GM21515 (cell line): ENCODE measurements around the gene FBF1.
A peak's percentile ranks its signal among the peaks of the same experiment; 100 is the strongest.

Experiments
- ATAC-seq: cut with Tn5 transposase; IDR thresholded peaks from one replicate; pipeline ENCODE4 v1.9.1; 2021; ENCODE audit not compliant: unreplicated experiment

The FBF1 gene

DNA sequence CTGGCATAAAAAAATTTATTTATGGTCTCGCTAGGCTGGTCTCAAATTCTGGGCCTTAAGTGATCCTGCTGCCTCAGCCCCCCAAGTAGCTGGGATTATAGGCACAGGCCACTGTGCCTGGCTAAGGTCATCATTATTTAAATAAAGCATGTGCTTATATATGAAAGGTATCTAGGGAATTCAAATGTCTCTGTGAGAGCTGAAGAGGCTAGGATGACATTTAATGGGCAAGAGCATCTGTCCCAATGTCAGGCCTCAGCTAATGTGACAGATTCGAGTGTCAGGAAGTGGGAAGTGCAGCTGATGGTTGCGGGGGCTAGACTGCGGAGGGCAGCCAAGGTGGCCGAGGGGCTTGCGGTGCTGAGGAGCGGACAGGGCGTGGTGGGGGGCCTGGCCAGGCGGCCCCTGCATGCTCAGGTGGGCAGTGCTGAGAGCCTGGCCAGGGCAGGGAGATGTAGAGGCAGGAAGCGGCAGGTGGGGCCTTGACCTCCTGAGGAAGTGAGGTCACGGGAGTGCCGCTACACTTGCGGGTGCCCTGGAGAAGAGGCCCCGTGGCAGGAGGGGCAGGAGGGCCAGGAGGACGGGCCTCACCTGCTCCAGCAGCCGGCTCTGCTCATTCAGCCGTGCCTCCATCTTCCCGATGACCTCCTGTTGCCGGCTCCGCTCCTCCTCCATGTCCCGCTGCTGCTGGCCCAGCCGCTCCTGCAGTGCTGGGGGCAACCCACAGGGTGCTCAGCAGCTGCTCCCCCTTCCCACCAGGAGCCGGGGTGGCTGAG is 23.5 kb downstream of the FBF1 start:
- ATAC-seq, result no peak

DNA sequence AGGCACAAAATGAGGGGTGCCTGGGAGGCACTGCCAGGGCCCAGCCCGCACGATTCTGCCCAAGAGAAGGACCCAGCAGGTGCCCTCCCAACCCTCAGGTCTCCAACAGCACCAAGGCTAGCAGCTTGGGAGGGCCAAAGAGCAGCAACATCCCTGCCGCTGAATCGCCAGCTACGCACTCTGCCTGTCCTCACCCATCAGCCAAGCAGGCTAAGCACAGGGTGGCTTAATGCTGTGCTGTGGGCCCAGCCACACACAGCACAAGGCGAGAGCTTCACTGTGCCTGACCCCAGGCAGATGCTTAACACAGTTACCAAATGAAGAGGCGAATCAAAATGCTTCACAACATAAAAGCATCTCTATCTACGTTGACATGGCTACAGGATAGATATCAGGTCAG is 25.6 kb downstream of the FBF1 start:
- no peak for ATAC-seq

DNA sequence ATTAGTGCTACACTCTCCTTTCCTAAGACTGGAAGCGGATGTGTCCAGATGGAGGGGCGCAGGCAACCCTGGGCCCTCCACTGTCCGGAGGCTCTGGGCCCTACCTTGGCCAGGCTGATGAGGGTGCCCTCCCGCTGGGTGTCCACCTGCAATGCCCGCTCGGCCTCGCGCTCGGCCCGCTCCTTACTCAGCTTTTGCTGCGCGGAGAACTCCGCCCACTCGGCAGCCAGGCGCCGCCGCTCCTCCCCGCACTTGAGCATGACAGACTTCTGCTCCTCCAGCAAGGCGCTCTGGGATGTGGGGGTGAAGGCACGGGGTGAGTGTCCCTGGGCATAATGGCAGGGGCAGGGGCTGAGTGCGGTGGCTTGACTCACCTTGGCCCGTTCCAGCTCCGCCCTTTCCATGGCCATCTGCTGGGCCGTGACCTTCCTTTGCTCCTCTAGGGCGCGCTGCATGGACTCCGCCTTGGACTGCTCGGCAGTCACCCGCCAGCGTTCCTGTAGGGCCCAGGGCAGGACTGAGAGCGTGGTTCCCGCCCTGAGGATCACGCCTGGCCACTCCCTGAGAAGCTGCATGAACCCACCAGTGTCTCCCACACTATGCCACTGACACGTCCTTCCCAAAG is 26.1 kb downstream of the FBF1 start:
- ATAC-seq, result no peak

DNA sequence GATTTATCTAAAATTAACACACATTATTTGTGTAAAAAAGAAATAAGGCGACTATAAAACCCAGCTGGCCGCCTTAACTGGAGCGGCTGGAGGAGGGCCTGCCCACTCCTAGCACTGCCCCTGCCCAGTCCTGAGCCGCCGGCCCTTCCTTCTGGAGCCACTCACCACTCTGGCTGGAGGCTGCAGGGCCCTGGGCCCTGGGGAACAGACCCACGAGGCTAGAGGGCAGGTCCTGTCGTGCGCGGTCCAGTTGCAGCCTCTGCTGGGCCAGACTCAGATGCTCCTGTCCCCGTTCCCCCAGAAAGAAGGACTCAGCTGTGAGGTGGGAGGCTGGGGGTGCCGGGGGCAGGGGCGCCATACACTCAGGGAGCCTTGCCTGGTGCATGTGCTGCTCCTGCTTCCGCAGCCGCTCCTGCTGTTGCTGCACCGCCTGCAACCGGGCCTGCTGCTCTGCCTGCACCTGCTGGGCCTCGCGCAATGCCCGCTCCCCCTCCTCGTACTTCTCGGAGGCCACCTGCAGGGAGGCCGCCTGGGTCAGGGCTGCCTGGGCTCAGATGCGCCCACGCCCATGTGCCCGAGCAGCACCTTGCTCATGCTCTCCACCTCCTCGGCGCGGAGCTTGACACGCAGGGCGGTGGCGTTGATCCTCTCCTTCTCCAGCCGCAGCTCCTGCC is 27.2 kb downstream of the FBF1 start:
- no peak for ATAC-seq

DNA sequence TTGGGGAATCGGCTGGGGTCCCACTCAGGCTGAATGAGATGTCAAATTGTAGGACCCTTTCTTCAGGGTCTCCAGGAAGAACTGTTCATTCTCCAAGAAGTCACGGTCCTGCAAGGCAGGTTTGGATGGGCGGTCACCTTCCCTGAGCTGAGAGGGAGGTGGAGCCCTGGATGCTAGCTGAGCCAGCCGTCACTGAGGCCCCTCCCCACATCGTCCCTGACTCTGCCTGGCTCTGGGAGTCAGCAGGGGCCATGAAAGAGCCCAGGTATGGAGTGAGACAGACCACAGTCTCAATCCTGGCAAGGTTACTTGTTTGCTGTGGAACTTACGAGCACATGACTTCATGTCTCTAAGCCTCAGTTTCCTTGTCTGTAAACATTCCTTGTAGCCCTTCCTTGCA is 30.1 kb downstream of the FBF1 start:
- ATAC-seq, result no peak

DNA sequence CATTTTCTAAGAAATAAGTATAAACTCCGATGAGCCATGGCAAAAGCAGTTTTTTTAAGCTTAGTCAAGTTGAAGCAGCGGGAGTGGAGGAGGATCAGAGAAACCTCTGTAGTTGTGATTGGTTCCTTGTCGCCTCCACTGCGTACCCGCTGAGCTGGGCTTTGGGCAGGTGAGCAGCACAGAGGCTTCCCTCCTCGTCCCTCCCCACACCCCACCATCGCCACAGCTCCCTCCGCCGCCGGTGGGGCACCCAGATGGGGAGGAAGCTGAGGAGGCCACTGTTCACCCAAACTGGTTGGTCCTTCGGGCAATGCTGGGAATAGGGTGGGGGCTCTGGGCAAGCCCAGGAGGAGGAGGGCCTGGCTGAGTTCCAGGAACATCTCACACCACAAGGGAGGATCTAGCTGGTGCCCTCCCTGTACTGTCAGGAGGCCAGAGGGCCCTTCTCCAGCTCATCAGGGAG is 31.0 kb downstream of the FBF1 start:
- ATAC-seq, result no peak

DNA sequence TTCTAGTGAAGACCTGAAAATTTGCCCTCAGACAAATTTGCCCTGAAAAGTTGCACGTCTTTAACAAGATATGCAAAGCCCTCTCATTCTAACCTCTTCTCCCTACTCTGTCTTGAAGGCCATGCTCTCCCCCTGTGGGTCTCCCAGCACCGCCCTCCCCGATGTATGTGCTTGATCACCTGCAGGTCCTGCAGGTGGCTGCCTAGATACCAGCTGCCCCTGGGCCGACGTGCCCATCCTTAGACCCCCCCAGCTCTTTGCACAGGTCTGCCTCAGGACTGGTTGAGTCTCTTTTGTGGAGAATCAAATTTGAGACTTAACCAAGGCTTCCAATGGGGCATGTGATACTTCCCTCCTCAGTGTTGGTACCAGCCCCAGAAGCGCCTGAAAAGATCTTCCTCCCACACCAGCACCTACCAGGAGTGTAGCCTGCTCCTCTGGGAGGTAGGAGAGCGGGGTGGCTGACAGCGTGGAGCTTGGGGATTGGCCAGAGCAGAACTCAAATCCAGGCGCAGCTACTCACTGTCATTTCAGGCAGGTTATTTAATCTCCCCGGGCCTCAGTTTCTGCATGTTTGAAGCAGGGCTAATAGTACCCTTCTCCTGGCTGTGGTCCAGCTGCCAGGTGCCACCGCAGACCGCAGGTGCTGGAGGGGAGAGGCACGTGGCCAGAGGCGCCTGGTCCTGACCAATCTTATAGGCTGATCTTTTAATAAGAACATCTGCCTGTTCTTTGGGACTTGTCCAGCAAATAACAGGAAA is 31.6 kb downstream of the FBF1 start:
- ATAC-seq, result no peak

DNA sequence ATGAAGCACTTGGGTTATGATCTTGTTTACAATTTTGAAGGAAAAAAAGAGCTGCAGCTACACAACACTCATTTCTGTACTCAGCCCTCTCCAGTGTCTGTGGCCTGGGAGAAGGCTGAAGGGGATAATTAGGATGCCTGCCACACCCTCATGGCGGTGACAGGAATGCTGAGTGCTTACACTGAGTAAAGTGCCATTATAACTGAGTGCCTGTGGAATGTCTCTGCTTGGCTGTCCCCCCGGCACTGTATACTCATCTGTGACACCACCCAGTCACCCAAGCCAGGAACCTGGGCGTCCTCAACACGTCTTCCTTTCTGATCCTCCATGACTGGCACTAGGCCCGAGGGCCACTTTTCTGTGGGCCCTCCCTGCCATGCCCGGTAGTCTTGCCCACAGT is 32.6 kb downstream of the FBF1 start:
- no peak for ATAC-seq

DNA sequence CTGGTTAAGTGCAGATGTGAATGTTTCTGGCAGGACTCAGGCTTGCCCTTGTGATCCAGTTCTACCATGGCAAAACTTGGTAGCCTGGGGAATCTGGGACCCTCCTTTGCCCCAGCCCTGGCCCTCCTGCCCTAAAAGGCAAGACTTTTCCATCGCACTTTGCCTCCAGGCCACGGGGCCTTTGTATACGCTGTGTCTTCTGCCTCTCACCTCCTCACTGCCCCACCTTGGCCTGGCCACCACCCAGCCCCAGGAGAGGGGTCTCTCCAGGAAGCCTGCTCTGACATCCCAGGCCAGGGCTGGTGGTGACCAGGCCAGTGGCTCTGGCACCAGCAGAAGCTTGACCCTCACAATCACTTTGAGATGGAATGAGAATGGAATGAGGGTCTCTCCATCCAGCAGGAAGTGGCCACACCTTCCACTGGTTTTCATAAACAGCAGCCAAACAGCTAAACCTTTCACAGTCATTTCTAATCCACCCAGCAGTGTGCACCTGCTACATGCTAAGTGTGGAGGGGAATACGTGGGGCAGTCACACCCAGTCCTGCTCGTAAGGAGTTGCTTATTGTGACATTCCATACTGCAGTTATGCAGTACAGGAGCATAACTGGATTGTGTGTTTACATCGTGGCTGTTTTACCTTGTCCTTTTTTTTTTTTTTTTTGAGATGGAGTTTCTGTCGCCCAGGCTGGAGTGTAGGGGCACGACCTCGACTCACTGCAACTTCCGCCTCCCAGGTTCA is 34.5 kb downstream of the FBF1 start:
- no peak for ATAC-seq

DNA sequence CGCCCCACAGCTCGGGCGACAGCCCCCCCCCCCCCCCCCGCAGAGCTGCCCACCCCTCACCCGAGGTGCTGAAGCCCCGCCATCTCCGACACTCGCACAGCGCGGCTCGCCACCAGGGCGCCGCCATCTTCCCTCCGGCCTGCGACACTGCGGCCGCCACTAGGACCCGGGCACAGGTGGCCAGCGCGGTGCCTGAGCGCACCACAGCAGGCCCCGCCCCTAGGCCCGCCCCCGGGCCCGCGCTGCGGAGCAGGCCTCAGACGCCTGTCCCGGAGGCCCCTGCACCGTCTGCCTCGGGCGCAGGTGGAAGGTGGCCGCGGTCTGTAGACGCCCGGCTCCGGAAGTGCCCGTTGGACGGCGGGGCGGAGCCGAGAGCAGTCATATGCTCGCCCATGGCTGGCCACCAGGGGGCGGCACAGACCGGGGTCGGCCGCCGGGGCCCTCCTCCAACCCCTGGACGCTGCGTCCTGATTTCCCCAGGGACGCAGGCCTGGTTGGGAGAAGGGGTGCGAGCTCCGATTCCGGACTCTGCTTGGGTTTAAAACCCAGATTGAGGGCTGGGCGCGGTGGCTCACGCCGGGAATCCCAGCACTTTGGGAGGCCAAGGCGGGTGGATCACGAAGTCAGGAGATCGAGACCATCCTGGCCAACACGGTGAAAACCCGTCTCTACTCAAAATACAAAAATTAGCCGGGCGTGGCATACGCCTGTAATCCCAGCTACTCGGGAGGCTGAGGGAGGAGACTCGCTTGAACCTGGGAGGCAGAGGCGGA is 35.9 kb downstream of the FBF1 start, which contains the start of gene MRPL38:
Gene MRPL38, minus strand, starts transcription at position 136 of the 773 bp plus-strand sequence. Its CDS starts 9 bp downstream, at position 127.
- peak; percentile 95 for ATAC-seq

DNA sequence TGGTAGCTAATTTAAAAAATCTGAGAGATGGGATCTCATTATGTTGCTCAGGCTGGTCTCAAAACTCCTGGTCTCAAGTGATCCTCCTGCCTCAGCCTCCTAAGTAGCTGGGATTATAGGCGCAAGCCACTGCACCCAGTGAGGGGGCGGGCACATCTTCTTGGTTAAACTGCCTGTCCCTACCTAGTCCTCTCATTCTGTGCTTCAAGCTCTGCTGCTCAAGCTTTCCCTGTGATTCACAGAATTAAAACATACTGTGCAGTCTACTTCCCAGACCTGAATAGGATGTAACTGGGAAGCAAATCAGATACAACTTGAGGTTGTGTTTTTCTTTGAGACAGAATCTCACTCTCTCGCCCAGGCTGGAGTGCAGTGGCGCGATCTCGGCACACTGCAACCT is 38.4 kb downstream of the FBF1 start:
- ATAC-seq, result no peak

DNA sequence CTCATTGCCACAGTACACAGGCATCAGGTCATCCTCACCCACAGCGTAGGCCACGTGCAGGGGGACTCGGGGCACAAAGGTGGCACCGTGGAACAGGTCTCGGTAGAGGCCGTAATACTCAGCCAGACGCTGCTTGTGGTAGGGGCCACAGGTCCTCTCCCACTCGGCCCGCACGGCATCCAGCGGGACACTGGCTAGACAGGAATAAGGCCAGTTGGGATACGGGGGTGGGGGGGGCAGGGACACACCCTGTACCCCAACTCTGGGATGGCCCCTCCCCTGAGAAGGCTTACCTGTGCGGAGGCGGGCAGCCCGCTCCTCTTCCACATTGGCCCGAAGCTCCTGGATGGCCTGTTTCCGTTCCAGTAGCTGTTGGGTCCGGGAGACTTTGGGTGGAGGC is 39.1 kb downstream of the FBF1 start:
- ATAC-seq, result no peak

DNA sequence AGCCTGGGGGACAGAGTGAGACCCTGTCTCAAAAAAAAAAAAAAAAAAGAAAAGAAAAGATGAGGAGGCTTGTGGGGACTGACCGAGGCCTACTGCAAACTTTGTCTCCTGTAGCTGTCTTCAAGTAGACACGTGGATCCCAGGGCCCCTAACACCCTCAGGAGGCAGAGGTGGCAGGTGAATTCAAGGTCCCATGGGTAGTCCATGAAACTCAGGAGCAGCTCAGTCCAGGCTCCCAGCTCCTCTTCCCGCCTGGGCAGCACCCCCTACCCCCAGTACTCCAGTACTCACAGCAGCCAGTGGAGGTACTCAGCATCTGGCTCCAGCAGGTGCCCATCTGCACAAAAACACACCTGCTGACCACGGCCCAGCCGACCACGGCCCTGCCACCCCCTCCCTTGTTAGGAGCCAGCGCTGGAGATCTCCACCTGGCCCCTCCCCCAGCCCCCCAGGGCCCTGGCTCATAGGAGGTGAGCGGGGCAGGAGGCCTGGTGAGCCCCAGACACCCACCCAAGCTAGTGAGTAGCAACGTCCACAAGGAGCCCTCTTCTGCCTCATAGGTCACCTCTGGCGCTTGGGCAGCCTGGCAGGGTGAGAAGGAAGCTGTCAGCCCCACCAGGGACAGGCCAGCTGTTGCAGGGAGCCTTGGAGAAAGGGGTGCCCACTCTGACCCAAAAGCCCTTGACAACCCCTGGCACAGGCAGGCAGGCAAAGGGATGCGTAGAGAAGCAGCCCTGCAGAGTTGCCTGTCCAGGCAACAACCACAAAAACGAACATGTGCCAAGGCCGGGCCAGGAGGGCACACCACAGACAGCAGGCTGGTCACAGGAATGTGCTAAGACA is 39.9 kb downstream of the FBF1 start:
- ATAC-seq, result no peak

DNA sequence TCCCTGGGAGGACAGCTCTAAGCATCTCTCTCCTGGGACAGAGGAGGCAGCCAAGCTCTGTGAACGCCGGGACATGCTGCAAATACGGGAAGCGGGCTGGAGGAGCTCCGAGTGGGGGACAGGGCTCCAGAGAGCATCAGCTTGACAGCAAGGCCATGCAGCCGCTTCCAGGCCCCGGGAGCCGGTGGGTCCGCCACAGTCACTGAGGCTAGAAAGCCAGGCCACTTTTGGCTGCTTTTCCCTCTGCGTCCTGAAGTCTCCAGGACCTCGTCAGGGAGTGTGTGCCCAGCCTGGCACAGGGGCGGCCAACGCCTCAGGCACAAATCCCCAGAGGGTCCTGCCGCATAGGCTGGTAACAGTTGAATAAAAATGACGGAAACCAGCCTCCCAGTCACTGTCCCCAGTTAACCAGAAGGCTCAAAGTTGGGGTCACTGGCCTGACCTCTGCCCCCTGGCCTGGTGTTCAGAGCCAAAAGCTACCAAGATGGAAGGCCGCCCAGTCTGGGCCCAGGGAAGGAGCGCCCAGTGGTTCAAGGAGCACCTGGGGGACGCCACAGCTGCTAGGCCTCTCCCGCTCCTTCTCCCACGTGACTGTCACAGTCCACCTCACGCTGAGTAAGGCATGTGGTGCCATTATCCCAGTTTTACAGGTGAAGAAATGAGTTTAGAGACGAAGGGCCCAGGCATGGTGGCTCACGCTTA is 40.9 kb downstream of the FBF1 start:
- no peak for ATAC-seq

DNA sequence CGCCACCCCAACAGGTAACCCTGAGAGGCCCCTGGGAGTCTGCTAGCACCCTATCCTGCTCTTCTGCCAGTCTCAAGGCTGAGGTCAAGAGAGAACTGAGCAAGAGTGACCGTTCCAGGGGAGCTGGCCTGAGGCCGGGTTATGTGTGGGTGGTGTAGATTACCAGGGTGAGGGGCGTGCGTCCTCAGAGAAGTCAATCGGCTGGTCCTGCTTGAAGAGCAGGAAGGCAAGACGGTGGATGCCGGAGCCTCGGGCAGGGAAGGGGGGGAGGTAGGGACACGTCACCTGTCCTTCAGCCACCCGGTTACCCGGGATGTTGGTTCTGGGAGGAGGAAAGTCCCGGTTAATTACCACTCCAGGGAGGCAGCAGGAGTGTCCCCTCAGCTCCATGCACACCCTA is 41.5 kb downstream of the FBF1 start:
- no peak for ATAC-seq

DNA sequence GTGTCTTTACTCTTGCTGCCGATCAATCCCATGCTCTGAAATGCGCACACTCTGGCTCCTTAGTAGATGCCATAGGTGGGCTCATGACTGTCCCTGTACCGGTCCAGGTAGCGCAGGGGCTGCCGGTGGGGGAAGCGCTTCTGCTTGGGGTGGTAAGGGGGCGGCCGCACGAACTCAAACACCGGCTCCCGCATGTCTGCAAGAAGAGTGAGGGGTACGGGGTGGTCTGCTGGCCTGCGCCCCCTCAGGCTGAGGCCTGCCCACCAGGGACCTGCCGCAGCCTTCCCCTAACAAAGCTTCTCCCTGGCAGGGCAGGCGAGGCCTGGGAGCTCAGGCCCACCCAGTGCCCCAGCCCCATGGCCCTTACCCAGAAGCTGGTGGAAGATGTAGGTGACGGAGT is 42.1 kb downstream of the FBF1 start:
- ATAC-seq, result no peak

DNA sequence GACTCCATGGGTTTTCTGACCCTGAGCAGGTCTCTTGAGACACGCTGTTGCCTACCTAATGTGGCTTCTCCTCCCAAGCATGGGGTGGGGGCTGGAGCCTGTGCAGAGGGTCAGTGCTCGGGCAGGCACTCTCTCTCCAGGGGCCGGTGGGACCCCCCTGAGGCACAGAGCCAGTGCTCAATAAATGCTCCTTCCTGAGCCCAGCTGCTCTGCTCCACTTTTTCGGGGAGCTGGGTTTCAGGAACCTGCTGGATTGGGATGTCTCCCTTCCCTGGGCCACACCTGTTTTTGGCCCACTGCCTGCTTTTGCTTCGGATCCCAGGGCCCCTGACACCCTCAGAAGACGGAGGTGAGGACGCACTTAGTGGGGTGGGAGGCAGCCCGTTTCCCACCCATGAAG is 42.8 kb downstream of the FBF1 start:
- ATAC-seq, result no peak
